GM21367 (cell line): ENCODE results near the gene PFKM.

Source experiments
- ATAC-seq: cut with Tn5 transposase; IDR thresholded peaks from one replicate; pipeline ENCODE4 v1.9.1; 2021; ENCODE audit not compliant: unreplicated experiment

The PFKM gene

GRCh38 chr12:48119078-48119833 lies at the start of gene PFKM:
Gene PFKM, plus strand, starts transcription at chr12:48119364. Its CDS starts 3,411 bp downstream, at chr12:48122775.
- peak; percentile 98 for ATAC-seq

GRCh38 chr12:48070033-48070432 lies 49.1 kb upstream of the PFKM start:
- no peak for ATAC-seq

- no peak for ATAC-seq
Measured at GRCh38 chr12:48070731-48071130, 48.4 kb upstream of the PFKM start.

GRCh38 chr12:48071808-48072207 lies 47.4 kb upstream of the PFKM start:
- no peak for ATAC-seq

- no peak for ATAC-seq
Measured at GRCh38 chr12:48072266-48072665, 46.9 kb upstream of the PFKM start.

- ATAC-seq, result no peak
Measured at GRCh38 chr12:48074266-48074665, 44.9 kb upstream of the PFKM start.

- ATAC-seq, result no peak
Measured at GRCh38 chr12:48075832-48076231, 43.3 kb upstream of the PFKM start.

- no peak for ATAC-seq
Measured at GRCh38 chr12:48077111-48077510, 42.1 kb upstream of the PFKM start.

GRCh38 chr12:48078901-48079300 lies 40.3 kb upstream of the PFKM start:
- ATAC-seq, result no peak

GRCh38 chr12:48080285-48080684 lies 38.9 kb upstream of the PFKM start:
- ATAC-seq, result no peak

- no peak for ATAC-seq
Measured at GRCh38 chr12:48080821-48081220, 38.3 kb upstream of the PFKM start.

GRCh38 chr12:48084066-48084465 lies 35.1 kb upstream of the PFKM start:
- ATAC-seq, result no peak

GRCh38 chr12:48084841-48085460 lies 34.2 kb upstream of the PFKM start:
- ATAC-seq, result no peak

GRCh38 chr12:48086327-48086726 lies 32.8 kb upstream of the PFKM start:
- ATAC-seq, result no peak

- ATAC-seq, result no peak
Measured at GRCh38 chr12:48092611-48093010, 26.6 kb upstream of the PFKM start.

- no peak for ATAC-seq
Measured at GRCh38 chr12:48104531-48104930, 14.6 kb upstream of the PFKM start.

- ATAC-seq, result peak; percentile 16
Measured at GRCh38 chr12:48105321-48105866, 13.8 kb upstream of the PFKM start.

- peak; percentile 50 for ATAC-seq
Measured at GRCh38 chr12:48105867-48106680, 13.1 kb upstream of the PFKM start, which contains the start of gene SENP1. Gene SENP1, minus strand, starts transcription at chr12:48106079. Its CDS starts 4,607 bp downstream, at chr12:48101472.

- peak; percentile 3 for ATAC-seq
Measured at GRCh38 chr12:48106681-48107613, 12.2 kb upstream of the PFKM start.

- ATAC-seq, result no peak
Measured at GRCh38 chr12:48109424-48109823, 9.7 kb upstream of the PFKM start.
